B cell (primary cell): Measurements from ENCODE around the gene RNF223. TPM values are rescaled to one million over a fixed set of nuclear protein-coding genes. Genes with fewer than 3 reads are reported as not detected.

Experiments
- ATAC-seq: fragments of 200-7000 bp; cut with Tn5 transposase; one replicate; pipeline ENCODE4 v1.10.0; 2021; ENCODE audit warnings: low read depth, mild to moderate bottlenecking, moderate number of reproducible peaks, moderate library complexity
- CTCF ChIA-PET: fragments of 350-600 bp; sonication (Branson Sonifier 250); formaldehyde crosslinking; loops from one replicate; lab custom pipeline; 2021; ENCODE audit warnings: antibody characterized with exemption, inconsistent platforms; lab: Charles Lee
- POLR2A ChIA-PET: fragments of 350-600 bp; sonication (Branson Sonifier 250); formaldehyde crosslinking; loops from one replicate; lab custom pipeline; 2021; ENCODE audit warnings: antibody characterized with exemption; lab: Charles Lee
- DNase-seq: peaks from one replicate; pipeline ENCODE4 v3.0.0; 2013
- H2AFZ ChIP-seq: 2 replicates; pipeline ENCODE4 v1.6.1; 2012; ENCODE audit warnings: mild to moderate bottlenecking, low read depth, low read length; ENCODE audit not compliant: insufficient read depth, poor library complexity, severe bottlenecking
- H3K27ac ChIP-seq, 2 donors: 1 replicate in 1 of 2; 2 replicates in 1 of 2; pipeline ENCODE4 v1.5.1; 2012 to 2013; ENCODE audit warnings: low read length in 2 of 2, mild to moderate bottlenecking in 2 of 2, moderate library complexity in 1 of 2
- H3K27me3 ChIP-seq, 4 experiments: fragments of 200-600 bp in 1 of 4; sonication (generic) in 1 of 4; replicated peaks in 1 of 4; 1 replicate in 2 of 4; 2 replicates in 2 of 4; pipeline versions ENCODE4 v1.6.1 to v1.7.0; 2013 to 2016; ENCODE audit warnings: low read length in 3 of 4, mild to moderate bottlenecking in 2 of 4, mixed read lengths in 1 of 4, moderate library complexity in 1 of 4; ENCODE audit not compliant: insufficient read depth in 4 of 4, control insufficient read depth in 3 of 4; ENCODE audit errors: control extremely low read depth in 1 of 4
- H3K36me3 ChIP-seq, 2 experiments: replicated peaks in 1 of 2; 1 replicate in 1 of 2; 2 replicates in 1 of 2; pipeline versions ENCODE4 v1.6.1 to v1.7.1; 2013; ENCODE audit warnings: low read length in 1 of 2; ENCODE audit not compliant: insufficient read depth in 2 of 2, control insufficient read depth in 1 of 2; ENCODE audit errors: control extremely low read depth in 1 of 2, extremely low read depth in 1 of 2
- H3K4me1 ChIP-seq, 2 donors: fragments of 200-600 bp in 1 of 2; sonication (generic) in 1 of 2; 1 replicate in 1 of 2; 2 replicates in 1 of 2; pipeline versions ENCODE4 v1.5.1 to v1.6.1; 2013 to 2017; ENCODE audit warnings: low read length in 2 of 2; ENCODE audit not compliant: control insufficient read depth in 2 of 2, insufficient read depth in 2 of 2
- H3K4me2 ChIP-seq: replicated peaks from 2 replicates; pipeline ENCODE3; 2012; ENCODE audit warnings: mild to moderate bottlenecking, low read depth, low read length; ENCODE audit not compliant: poor library complexity, severe bottlenecking
- H3K4me3 ChIP-seq, 5 experiments: fragments of 200-600 bp in 1 of 5; sonication (generic) in 1 of 5; 1 replicate in 3 of 5; 2 replicates in 2 of 5; pipeline versions ENCODE4 v1.5.1 to v1.7.0; 2011 to 2016; ENCODE audit warnings: low read length in 4 of 5, mild to moderate bottlenecking in 4 of 5, low read depth in 2 of 5, control low read depth in 1 of 5, moderate library complexity in 1 of 5; ENCODE audit not compliant: insufficient read depth in 1 of 5; ENCODE audit errors: control extremely low read depth in 1 of 5, extremely low read depth in 1 of 5
- H3K79me2 ChIP-seq: fragments of 200-600 bp; sonication (generic); one replicate; pipeline ENCODE4 v1.6.0; 2016; ENCODE audit warnings: low read length; ENCODE audit not compliant: control insufficient read depth, insufficient read depth
- H3K9ac ChIP-seq: fragments of 200-600 bp; sonication (generic); 2 replicates; pipeline ENCODE4 v1.6.1; 2017; ENCODE audit warnings: mild to moderate bottlenecking, low read length, moderate library complexity
- H3K9me3 ChIP-seq, 3 donors: one replicate each; pipeline versions ENCODE4 v1.6.1 to v1.7.1; 2013; ENCODE audit warnings: low read length in 2 of 3; ENCODE audit not compliant: control insufficient read depth in 2 of 3, insufficient read depth in 1 of 3; ENCODE audit errors: control extremely low read depth in 1 of 3
- H4K20me1 ChIP-seq: 2 replicates; pipeline ENCODE4 v1.6.0; 2012; ENCODE audit warnings: mild to moderate bottlenecking, low read length; ENCODE audit not compliant: insufficient read depth, control insufficient read depth, poor library complexity, severe bottlenecking
- H3K27ac Mint-ChIP-seq: one replicate; pipeline ENCODE4 v1.8.0; 2021; ENCODE audit warnings: mixed read lengths
- H3K27me3 Mint-ChIP-seq: one replicate; pipeline ENCODE4 v1.8.0; 2021; ENCODE audit warnings: mixed read lengths
- H3K4me1 Mint-ChIP-seq: one replicate; pipeline ENCODE4 v1.8.0; 2021; ENCODE audit warnings: mixed read lengths
- H3K4me3 Mint-ChIP-seq: one replicate; pipeline ENCODE4 v1.8.0; 2021; ENCODE audit warnings: mixed read lengths
- H3K9me3 Mint-ChIP-seq: one replicate; pipeline ENCODE4 v1.8.0; 2022; ENCODE audit warnings: mixed read lengths; ENCODE audit not compliant: insufficient read depth
- EZH2 ChIP-seq: IDR thresholded peaks from 2 replicates; pipeline ENCODE4 v1.6.1; 2012; ENCODE audit warnings: borderline replicate concordance, low read depth, mild to moderate bottlenecking, moderate library complexity, low read length; ENCODE audit not compliant: insufficient read depth, poor library complexity, severe bottlenecking
- whole genome bisulfite sequencing: methylation state at CpG from one replicate; pipeline ENCODE4 v1.1.5; 2013; ENCODE audit warnings: missing lambda C conversion rate; ENCODE audit not compliant: insufficient coverage; 5-methylcytosine and 5-hydroxymethylcytosine counted together
- intact Hi-C: fragments of 100-400 bp; cut with micrococcal nuclease; formaldehyde crosslinking; loops from one replicate; pipeline ENCODE4 v1.10.0; 2022
- polyA plus RNA-seq: library from polyadenylated mRNA; depleted of rRNA; stranded (reverse); fragments of >200 nt; gene quantifications from 2 replicates; pipeline ENCODE4 v1.2.3, GENCODE V29; 2012
- total RNA-seq, 2 donors: library from RNA; stranded (reverse); fragments of 120-200 nt in 1 of 2; gene quantifications; 1 replicate in 1 of 2; 2 replicates in 1 of 2; pipeline versions ENCODE4 v1.2.3 to v1.2.4, GENCODE V29; 2013 to 2022
- TF ChIP-seq, protein P1 (sequence below): fragments of 200-600 bp; IDR thresholded peaks from one replicate; pipeline ENCODE4 v1.8.0; 2022; ENCODE audit warnings: antibody characterized with exemption, mild to moderate bottlenecking

Gene RNF223
- total and polyA plus RNA-seq, 2 donors (not counting 1 experiment from before 2014, with no cell fraction given) = not detected

DNA sequence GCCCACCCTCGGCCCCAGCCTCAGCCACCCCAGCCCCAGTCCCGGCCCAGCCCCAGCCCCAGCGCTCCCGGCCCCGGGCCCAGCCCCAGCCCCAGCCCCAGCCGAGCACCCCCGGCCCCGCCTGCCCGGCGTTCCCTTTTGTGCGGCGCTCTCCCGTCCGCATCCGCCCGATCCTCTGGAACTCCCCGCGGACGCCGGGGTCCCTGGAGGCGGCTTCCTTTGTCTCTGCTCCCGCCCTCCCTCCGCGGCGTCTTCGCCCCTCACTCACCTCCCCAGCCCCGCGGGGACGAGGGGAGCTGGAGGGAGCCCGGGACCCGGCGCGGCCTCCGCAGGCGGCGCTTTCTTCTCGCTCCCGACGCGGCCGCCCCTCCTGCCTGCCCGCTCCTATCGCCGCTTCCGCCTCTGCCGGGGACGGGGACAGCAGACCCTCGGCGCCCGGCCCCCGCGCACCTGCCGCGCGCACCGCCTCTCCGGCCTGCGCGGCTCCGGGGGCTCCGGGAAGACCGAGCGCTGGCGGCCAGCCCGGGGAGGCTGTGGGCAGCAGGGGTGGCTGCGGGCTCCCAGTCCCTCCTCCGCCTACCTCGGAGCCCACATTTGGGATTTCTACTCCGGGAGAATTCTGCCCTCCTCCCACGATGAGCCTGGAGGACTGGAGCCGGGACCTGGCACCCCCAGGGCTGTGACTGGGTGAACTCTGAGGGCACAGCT is 40.2 kb downstream of the RNF223 start:
- peaks cover 16% of the 10 kb centered on the region for H3K27me3 Mint-ChIP-seq
- H3K27ac Mint-ChIP-seq = no peak overlapping the region
- Histone ChIP-seq H3K4me1 (peaks cover 37 to 38% of the 10 kb centered on the region in 2 donors), H3K9me3 (peaks cover 0 to 3% (median 0%) of the 10 kb centered on the region in 3 donors), H3K36me3 (peaks cover 0 to 2% of the 10 kb centered on the region in 2 experiments), H2AFZ (peak overlapping the region; percentile 50), H3K27me3 (peaks cover 0 to 40% (median 7%) of the 10 kb centered on the region in 4 experiments), H3K79me2 (no peaks in the 10 kb centered on the region), H4K20me1 (no peaks in the 10 kb centered on the region), H3K4me2 (peak overlapping the region; percentile 88), H3K9ac (peak overlapping the region; percentile 52), H3K27ac (no peak overlapping the region), H3K4me3 (peak overlapping the region in 4 of 5 experiments; percentile 17 to 48 (median 40))
- peak overlapping the region; percentile 78 for H3K4me3 Mint-ChIP-seq
- ChIA-PET CTCF (interaction anchor here (0.8 to 5.0 kb wide), 16 partner anchors 10 to 338 kb away, joined by 3 to 28 read pairs (median 8); partner anchors contain the start of gene ISG15), POLR2A (interaction anchor here (0.7 to 2.3 kb wide), 3 partner anchors 30 to 292 kb away, joined by 5 to 27 read pairs (median 11); no protein-coding TSS in a partner anchor)
- 2% methylated on average over 66 of the region's 71 CpGs for WGBS
- no peaks in the 10 kb centered on the region for H3K9me3 Mint-ChIP-seq
- peaks cover 31% of the 10 kb centered on the region for H3K4me1 Mint-ChIP-seq
- ATAC-seq = no peak
- TF ChIP-seq, protein P1, sequence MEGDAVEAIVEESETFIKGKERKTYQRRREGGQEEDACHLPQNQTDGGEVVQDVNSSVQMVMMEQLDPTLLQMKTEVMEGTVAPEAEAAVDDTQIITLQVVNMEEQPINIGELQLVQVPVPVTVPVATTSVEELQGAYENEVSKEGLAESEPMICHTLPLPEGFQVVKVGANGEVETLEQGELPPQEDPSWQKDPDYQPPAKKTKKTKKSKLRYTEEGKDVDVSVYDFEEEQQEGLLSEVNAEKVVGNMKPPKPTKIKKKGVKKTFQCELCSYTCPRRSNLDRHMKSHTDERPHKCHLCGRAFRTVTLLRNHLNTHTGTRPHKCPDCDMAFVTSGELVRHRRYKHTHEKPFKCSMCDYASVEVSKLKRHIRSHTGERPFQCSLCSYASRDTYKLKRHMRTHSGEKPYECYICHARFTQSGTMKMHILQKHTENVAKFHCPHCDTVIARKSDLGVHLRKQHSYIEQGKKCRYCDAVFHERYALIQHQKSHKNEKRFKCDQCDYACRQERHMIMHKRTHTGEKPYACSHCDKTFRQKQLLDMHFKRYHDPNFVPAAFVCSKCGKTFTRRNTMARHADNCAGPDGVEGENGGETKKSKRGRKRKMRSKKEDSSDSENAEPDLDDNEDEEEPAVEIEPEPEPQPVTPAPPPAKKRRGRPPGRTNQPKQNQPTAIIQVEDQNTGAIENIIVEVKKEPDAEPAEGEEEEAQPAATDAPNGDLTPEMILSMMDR = no peak
- peak; percentile 86 for TF ChIP-seq EZH2
- peak; percentile 62 for DNase-seq
- intact Hi-C loops = loop anchor here (1.0 to 10.0 kb wide), 9 partner anchors 15 to 338 kb away; partner anchors contain the start of genes ACAP3, B3GALT6, C1orf159 and PUSL1
